A549 treated with Mapracorat at 1 μM for 4 hours (cell line): ENCODE results near the gene TMPRSS2. TPM values are rescaled to one million over a fixed set of nuclear protein-coding genes. Genes with fewer than 3 reads are reported as not detected.

Experiments used
- total RNA-seq: library from RNA; stranded (reverse); fragments of 200-300 nt; extraction: Qiagen RNA extraction; gene quantifications from 5 replicates; pipeline ENCODE4 v1.2.3, GENCODE V29; 2022

TMPRSS2 gene
- 0.10 to 0.27 TPM (median 0.21 TPM) in 4 of 5 replicates, not detected in the other for total RNA-seq

DNA sequence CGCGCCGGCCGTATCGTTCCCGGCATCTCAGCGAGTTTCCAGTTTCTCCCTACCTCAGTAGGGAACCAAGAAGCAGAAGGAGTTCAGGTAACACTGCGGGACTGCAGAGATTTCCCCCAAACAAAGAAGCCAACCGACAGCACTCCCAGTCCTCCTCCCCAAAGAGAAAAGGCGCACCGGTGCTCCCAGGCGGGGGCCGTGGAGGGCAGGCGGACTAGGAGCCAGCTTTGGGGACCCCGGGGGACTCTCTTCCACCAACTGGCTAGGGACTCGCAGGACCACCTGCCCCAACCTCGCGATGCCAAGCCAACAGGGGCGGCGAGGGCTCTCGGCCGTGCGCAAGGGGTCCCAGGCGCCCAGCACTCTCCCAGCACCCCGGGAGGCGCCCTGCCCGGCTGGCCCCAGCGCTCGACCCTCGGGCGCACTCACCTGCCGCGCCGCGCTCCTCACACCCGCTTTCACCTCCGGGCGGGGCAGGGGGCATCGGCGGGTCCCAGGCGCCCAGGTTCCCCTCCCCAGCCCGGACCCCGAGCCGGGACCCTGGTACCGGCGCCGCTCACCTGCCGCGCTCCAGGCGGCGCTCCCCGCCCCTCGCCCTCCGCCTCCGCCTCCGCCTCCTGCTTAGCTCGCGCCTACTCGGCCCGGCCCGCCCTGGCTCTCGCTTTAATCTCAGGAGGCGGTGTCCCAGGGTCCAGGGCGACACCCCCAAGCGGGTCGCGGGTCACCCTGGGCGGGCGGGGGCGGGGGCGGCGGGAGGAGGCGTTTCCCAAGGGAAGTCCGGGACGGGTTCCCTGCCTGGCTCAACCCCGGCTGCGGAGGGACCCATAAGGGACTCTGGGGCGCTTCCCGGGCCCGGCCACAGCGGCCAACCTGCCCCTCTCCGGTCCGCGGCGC is at the start of gene TMPRSS2:
TMPRSS2 (minus strand) TSS at position 638 of the 894 bp plus-strand sequence. CDS start 10,025 bp downstream, outside the sequence.

DNA sequence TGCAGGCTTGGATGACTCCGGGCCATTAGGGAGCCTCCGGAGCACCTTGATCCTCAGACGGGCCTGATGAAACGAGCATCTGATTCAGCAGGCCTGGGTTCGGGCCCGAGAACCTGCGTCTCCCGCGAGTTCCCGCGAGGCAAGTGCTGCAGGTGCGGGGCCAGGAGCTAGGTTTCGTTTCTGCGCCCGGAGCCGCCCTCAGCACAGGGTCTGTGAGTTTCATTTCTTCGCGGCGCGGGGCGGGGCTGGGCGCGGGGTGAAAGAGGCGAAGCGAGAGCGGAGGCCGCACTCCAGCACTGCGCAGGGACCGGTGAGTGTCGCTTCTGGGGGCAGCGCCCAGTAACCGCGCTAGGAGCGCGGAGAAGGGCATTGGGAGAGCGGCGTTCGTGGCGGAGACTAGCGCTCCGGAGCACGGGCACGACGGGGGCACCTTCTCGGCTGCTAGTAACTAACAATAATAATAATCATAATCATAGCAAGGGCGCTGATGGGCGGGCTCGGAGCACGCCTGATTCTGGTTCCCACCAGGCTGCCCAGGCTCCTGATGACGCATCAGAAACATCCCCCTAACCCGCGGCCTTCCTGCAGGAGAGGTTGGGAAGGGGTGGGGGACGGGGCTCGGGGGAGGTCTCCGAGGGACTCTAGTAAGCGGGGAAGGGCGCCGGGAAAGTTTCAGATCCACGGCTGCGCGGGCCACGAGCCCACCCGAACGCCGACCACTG is 81.8 kb downstream of the TMPRSS2 start, which contains the start of gene MX1:
MX1 (plus strand) TSS at position 286 of the 722 bp plus-strand sequence. CDS start 5,832 bp downstream, outside the sequence.

Other genes with a start within 250 kb of the TMPRSS2 start
- gene FAM3B, start 191.4 kb downstream of the TMPRSS2 start, total RNA-seq, result not detected in 5 replicates
- gene MX2, start 146.1 kb downstream of the TMPRSS2 start, total RNA-seq, result 0.08 TPM in 1 of 5 replicates, not detected in the others
- gene MX1, start 81.9 kb downstream of the TMPRSS2 start, total RNA-seq, result 1.4 to 2.5 TPM (median 1.9 TPM) in 5 replicates